ENCODE results near the gene TET1.

- TF ChIP-seq CTCF (conservative IDR thresholded peaks at IDR 0.05; ENCODE audit: low read depth in 2 of 2) (no peak), REST (IDR thresholded peaks at IDR 0.05; ENCODE audit: unreplicated experiment) (no peak), EZH2 (IDR thresholded peaks at IDR 0.05; ENCODE audit: low read depth, unreplicated experiment) (no peak), ETS1 (IDR thresholded peaks at IDR 0.05) (no peak)
Measured at GRCh38 chr10:68727146-68727545, 167.0 kb downstream of the TET1 start.

All from GM23338 (cell line).